ENCODE results near the gene INPP5A. TPM values are rescaled to one million over a fixed set of nuclear protein-coding genes. Genes with fewer than 3 reads are reported as not detected.

Gene INPP5A
- total RNA-seq, 1 donor from 2014 or later, result 35.4 TPM

DNA sequence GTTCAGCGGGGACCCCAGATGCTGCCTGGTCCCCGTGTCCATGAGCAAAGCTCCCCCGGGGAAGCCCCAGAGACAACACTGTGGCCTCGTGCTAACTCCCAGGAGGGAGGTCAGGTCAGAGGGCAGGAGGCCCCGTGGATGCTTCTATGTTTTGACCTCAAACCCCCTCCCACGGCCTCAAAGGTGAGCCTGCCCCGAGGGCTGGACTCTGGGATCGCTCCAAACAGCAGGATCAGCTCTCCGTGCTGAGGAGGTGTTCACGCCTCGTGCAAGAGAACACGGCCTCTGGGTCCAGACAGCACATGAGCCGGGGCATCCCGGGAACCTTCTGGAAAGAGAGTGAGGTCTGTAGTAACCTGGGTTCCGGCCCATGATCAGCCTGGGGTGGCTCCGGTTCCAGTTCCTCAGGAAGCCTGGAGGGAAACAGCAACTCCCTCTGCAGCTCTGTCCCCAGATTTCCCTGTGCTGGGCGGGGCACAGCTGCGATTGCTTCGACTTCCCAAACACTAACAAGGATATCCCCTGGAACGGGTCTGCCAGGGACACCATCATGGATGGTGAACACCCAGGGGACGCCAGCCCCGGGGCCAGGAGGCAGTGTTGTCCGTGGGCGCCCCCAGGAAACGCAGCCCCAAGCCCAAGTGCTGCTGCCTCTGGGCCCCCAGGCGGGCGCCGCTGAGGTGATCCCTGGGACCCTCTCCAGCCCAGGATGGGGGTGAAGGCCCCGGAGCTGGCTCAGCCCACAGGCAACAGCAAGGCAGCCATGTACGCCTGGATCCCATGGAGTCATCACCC lies 18.0 kb upstream of the INPP5A start:
- peaks cover 41% of the 10 kb centered on the region for H3K4me1 Mint-ChIP-seq
- TF ChIP-seq, protein P1, sequence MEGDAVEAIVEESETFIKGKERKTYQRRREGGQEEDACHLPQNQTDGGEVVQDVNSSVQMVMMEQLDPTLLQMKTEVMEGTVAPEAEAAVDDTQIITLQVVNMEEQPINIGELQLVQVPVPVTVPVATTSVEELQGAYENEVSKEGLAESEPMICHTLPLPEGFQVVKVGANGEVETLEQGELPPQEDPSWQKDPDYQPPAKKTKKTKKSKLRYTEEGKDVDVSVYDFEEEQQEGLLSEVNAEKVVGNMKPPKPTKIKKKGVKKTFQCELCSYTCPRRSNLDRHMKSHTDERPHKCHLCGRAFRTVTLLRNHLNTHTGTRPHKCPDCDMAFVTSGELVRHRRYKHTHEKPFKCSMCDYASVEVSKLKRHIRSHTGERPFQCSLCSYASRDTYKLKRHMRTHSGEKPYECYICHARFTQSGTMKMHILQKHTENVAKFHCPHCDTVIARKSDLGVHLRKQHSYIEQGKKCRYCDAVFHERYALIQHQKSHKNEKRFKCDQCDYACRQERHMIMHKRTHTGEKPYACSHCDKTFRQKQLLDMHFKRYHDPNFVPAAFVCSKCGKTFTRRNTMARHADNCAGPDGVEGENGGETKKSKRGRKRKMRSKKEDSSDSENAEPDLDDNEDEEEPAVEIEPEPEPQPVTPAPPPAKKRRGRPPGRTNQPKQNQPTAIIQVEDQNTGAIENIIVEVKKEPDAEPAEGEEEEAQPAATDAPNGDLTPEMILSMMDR (conservative IDR thresholded peaks at IDR 0.05), result no peak
- no peak overlapping the region for H3K4me3 Mint-ChIP-seq
- H3K36me3 Mint-ChIP-seq (ENCODE audit: low read depth), result no peaks in the 10 kb centered on the region
- DNase-seq (ENCODE audit: low read depth, low spot score), result no peak
- no peaks in the 10 kb centered on the region for H3K9me3 Mint-ChIP-seq
- H3K27me3 Mint-ChIP-seq (ENCODE audit: low read depth), result peaks cover 27% of the 10 kb centered on the region
- H3K27ac Mint-ChIP-seq (ENCODE audit: unreplicated experiment), result no peak overlapping the region

DNA sequence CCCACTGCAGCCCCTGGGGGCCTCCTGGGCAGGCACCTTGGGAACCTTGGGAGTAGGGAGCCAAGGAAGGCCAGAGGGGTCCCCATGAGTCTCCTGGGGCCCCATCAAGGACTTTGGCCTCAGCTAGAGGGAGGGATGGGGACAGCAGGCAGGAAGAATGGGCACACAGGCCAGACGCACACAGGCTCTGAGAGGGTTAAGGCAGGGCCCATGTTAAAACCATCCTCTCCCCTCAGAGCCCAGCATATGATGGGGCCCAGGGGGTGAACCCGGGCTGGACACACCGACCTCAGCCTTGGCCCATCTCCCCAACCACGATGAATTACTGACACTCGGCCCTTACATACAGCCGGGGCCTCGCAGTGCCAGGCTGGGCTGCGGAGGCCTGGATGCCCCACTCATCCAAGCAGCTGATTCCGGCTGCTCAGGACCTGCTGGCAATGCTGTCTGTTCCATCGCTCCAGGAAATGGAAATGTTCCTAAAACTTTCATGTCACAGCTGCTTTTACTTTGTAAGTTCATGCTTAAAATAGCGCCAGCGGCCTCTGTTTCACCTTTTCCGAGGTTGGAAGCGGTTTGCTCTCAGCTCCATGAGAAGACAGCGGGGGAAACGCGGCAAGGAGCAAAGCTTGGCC lies 17.3 kb upstream of the INPP5A start:
- TF ChIP-seq, protein P1 (conservative IDR thresholded peaks at IDR 0.05), result no peak
- Mint-ChIP-seq H3K36me3 (ENCODE audit: low read depth) (no peaks in the 10 kb centered on the region), H3K4me1 (peaks cover 38% of the 10 kb centered on the region), H3K27ac (ENCODE audit: unreplicated experiment) (no peak overlapping the region), H3K9me3 (no peaks in the 10 kb centered on the region), H3K4me3 (peak overlapping the region; percentile 3), H3K27me3 (ENCODE audit: low read depth) (peaks cover 27% of the 10 kb centered on the region)
- no peak for DNase-seq (ENCODE audit: low read depth, low spot score)

DNA sequence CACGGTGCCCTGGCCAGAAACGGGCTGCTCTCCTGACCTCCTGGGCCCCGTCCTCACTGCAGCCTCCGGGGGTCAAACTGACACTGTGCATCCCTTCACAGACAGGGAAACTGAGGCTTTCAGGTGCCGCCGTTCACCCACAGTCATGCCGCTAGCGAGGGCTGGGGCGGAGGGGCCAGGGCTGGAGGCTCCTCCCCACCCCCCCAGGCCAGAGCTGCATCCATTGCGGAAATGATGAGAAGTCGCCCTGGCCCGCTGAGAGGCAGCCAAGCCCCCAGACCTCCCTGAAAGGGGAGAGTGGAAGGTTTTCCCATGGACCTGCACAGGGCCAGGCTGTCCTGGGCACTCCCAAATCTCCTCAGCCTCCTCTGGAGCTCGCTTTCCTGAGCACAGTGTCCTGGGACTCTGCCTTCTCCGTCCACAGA lies 16.5 kb upstream of the INPP5A start:
- TF ChIP-seq, protein P1 (conservative IDR thresholded peaks at IDR 0.05), result no peak
- no peaks in the 10 kb centered on the region for H3K9me3 Mint-ChIP-seq
- DNase-seq (ENCODE audit: low read depth, low spot score), result no peak
- no peak overlapping the region for H3K27ac Mint-ChIP-seq (ENCODE audit: unreplicated experiment)
- H3K4me1 Mint-ChIP-seq, result peaks cover 33% of the 10 kb centered on the region
- H3K4me3 Mint-ChIP-seq, result no peak overlapping the region
- peaks cover 27% of the 10 kb centered on the region for H3K27me3 Mint-ChIP-seq (ENCODE audit: low read depth)
- H3K36me3 Mint-ChIP-seq (ENCODE audit: low read depth), result no peaks in the 10 kb centered on the region

DNA sequence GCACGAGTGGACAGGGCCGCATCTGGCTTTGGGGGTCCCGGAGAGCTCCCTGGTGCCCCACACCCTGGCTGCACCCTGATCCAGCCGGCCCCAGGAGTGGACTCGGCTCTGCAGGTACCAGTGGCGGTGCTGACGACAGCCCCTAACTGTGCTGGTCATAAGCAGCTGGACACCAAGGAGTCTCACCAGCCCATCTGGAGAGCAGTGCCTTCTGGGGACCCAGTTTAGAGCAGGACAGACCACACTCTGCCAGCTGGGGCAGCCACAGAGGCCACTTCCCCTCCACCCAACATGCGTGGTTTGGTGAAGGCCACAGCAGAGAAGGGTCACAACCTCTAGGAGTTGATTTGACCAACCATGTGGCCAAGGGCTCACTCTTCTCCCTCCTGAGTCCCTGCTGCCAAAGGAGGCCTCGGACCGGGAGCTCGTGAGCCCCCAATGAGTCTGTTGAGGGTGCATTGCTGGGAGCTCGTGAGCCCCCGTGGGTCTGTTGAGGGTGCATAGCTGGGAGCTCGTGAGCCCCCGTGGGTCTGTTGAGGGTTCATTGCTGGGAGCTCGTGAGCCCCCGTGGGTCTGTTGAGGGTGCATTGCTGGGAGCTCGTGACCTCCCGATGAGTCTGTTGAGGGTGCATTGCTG lies 16.0 kb upstream of the INPP5A start:
- H3K27ac Mint-ChIP-seq (ENCODE audit: unreplicated experiment), result no peak overlapping the region
- no peak overlapping the region for H3K4me3 Mint-ChIP-seq
- peaks cover 27% of the 10 kb centered on the region for H3K27me3 Mint-ChIP-seq (ENCODE audit: low read depth)
- H3K4me1 Mint-ChIP-seq, result peaks cover 28% of the 10 kb centered on the region
- no peaks in the 10 kb centered on the region for H3K36me3 Mint-ChIP-seq (ENCODE audit: low read depth)
- DNase-seq (ENCODE audit: low read depth, low spot score), result no peak
- TF ChIP-seq, protein P1 (conservative IDR thresholded peaks at IDR 0.05), result no peak
- no peaks in the 10 kb centered on the region for H3K9me3 Mint-ChIP-seq

DNA sequence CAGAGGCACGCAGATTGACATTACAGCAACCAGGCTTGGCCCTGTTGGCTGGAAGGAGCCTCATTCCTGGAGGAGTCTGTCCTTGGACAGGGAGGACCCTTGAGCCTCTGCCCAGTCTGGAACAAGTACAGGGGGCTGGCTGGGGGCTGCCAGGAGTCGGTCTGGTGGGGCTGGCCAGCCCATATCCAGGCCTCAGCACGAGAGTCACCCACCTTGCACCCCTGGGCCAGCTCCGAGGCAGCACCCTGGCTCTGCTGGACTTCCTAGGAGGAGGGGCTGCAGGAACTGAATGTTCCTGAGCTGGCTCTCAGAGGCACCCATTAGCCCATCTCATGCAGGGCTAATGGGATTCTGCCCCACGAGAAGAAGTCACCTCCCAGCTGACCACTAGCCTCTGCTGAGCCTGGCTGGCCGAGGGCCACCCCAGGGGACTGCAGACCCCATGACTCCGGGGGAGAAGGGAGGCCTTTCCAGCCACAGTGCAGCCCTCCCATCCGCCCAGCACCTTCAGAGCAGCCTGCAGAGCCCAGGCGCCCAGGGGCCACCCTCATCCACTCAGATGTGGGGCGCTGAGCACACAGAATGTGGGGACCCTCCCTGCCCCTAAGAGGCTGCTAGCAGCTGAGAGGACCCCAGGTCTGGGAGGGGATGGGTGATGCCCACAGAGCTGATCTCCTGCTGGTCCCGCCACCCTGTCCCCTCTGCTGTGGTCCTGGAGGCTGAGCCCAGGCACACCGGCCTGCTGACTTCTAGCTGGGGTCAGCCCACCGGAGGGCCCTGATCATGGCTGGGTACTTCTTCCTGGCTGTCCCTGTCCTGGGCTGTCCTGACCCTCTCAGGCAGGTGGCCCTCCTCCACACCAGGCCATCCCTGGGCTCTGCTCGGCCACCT lies 14.8 kb upstream of the INPP5A start:
- Mint-ChIP-seq H3K27ac (ENCODE audit: unreplicated experiment) (peak overlapping the region; percentile 43), H3K9me3 (no peaks in the 10 kb centered on the region), H3K36me3 (ENCODE audit: low read depth) (peaks cover under 1% of the 10 kb centered on the region), H3K4me1 (peaks cover 26% of the 10 kb centered on the region), H3K27me3 (ENCODE audit: low read depth) (peaks cover 24% of the 10 kb centered on the region), H3K4me3 (no peak overlapping the region)
- no peak for DNase-seq (ENCODE audit: low read depth, low spot score)
- TF ChIP-seq, protein P1 (conservative IDR thresholded peaks at IDR 0.05), result no peak
